K562 (cell line): Measurements from ENCODE around the gene SMC1A. TPM values are rescaled to one million over a fixed set of nuclear protein-coding genes. Genes with fewer than 3 reads are reported as not detected.

Source experiments
- ATAC-seq: fragments of 200-7000 bp; cut with Tn5 transposase; 3 replicates; pipeline ENCODE4 v1.9.1; 2020; ENCODE audit warnings: moderate library complexity
- BruUV-seq: library from RNA; stranded (reverse); fragments of 400-500 nt; replicated peaks from 2 replicates; lab custom pipeline; 2021; lab: Mats Ljungman, UMichigan
- CTCF ChIA-PET: fragments of 300-600 bp; formaldehyde crosslinking; extraction: SDS; loops from one replicate; lab custom pipeline; 2021; ENCODE audit warnings: low intra/inter-chr PET ratio; lab: Yijun Ruan, JAX
- POLR2A ChIA-PET: fragments of 300-600, 350-650 bp; sonication (Branson Sonifier 250); formaldehyde crosslinking; extraction: SDS; loops from one replicate; lab custom pipeline; 2021; ENCODE audit warnings: antibody characterized with exemption, inconsistent platforms; lab: Yijun Ruan, JAX
- DNase-seq, 4 experiments: peaks; one replicate each; pipeline versions ENCODE4 v3.0.0 to v3.0.0-alpha.2; 2011 to 2018; ENCODE audit warnings: low spot score in 3 of 4, mixed read lengths in 3 of 4; ENCODE audit errors: extremely low read depth in 1 of 4
- FAIRE-seq: peaks from 2 replicates; lab custom pipeline; 2011; peaks lifted over from hg19 to GRCh38; lab: Jason Lieb, UNC
- H2AFZ ChIP-seq: 2 replicates; pipeline ENCODE4 v1.6.0; 2011; ENCODE audit warnings: low read depth, low read length, control low read depth, inconsistent platforms
- H3K27ac ChIP-seq: fragments of 200-600 bp; 3 replicates; pipeline ENCODE4 v1.8.0; 2011; ENCODE audit warnings: low read depth, mild to moderate bottlenecking, control low read depth, inconsistent platforms, low read length, moderate library complexity, mixed read lengths; ENCODE audit errors: extremely low read depth
- H3K27me3 ChIP-seq, 2 experiments: fragments of 300-600 bp in 1 of 2; 2 replicates in 1 of 2; 3 replicates in 1 of 2; pipeline versions ENCODE4 v1.6.0 to v1.8.0; 2011; ENCODE audit warnings: inconsistent platforms in 2 of 2, low read length in 2 of 2, mild to moderate bottlenecking in 1 of 2, mixed read lengths in 1 of 2, moderate library complexity in 1 of 2; ENCODE audit not compliant: control insufficient read depth in 2 of 2, insufficient read depth in 2 of 2
- H3K36me3 ChIP-seq: fragments of 300-600 bp; 3 replicates; pipeline ENCODE4 v1.8.0; 2011; ENCODE audit warnings: mild to moderate bottlenecking, low read length, inconsistent platforms; ENCODE audit not compliant: control insufficient read depth, insufficient read depth
- H3K4me1 ChIP-seq, 2 experiments: fragments of 200-600 bp in 1 of 2; replicated peaks in 1 of 2; 2 replicates in 1 of 2; 3 replicates in 1 of 2; pipeline versions ENCODE4 v1.5.1 to v1.8.0; 2011; ENCODE audit warnings: inconsistent platforms in 2 of 2, low read length in 2 of 2, mild to moderate bottlenecking in 1 of 2, mixed read lengths in 1 of 2, moderate library complexity in 1 of 2; ENCODE audit not compliant: control insufficient read depth in 2 of 2, insufficient read depth in 2 of 2
- H3K4me2 ChIP-seq: 2 replicates; pipeline ENCODE4 v1.6.1; 2011; ENCODE audit warnings: low read length, control low read depth, inconsistent platforms, mixed read lengths; ENCODE audit not compliant: insufficient read depth
- H3K4me3 ChIP-seq: fragments of 200-600 bp; sonication (generic), shearing (Covaris generic); 2 replicates; pipeline ENCODE4 v1.5.1; 2016; ENCODE audit warnings: control low read depth, inconsistent platforms
- H3K79me2 ChIP-seq: fragments of 200-600 bp; 3 replicates; pipeline ENCODE4 v1.8.0; 2011; ENCODE audit warnings: low read length, inconsistent platforms; ENCODE audit not compliant: control insufficient read depth, insufficient read depth
- H3K9ac ChIP-seq, 2 experiments: 2 replicates each; pipeline versions ENCODE4 v1.6.0 to v1.6.1; 2011; ENCODE audit warnings: low read depth in 2 of 2, low read length in 2 of 2, control low read depth in 1 of 2, inconsistent platforms in 1 of 2, mild to moderate bottlenecking in 1 of 2, mixed read lengths in 1 of 2; ENCODE audit not compliant: insufficient read depth in 1 of 2
- H3K9me1 ChIP-seq: one replicate; pipeline ENCODE4 v1.6.0; 2011; ENCODE audit warnings: inconsistent platforms, mild to moderate bottlenecking, low read length, moderate library complexity; ENCODE audit not compliant: control insufficient read depth, insufficient read depth
- H3K9me3 ChIP-seq: replicated peaks from 2 replicates; pipeline ENCODE4 v1.5.1; 2011; ENCODE audit warnings: low read depth, low read length, inconsistent platforms; ENCODE audit not compliant: control insufficient read depth, insufficient read depth
- H4K20me1 ChIP-seq: replicated peaks from 2 replicates; pipeline ENCODE4 v1.6.1; 2011; ENCODE audit warnings: low read length, inconsistent platforms, mixed read lengths; ENCODE audit not compliant: control insufficient read depth, insufficient read depth
- ARID3A ChIP-seq: IDR thresholded peaks from 2 replicates; pipeline ENCODE4 v1.6.1; 2012; ENCODE audit warnings: low read depth, low read length, improper control_type of control experiment, borderline replicate concordance
- BCL6 ChIP-seq: fragments of 250-450 bp; sonication (Bioruptor Pico); IDR thresholded peaks from 2 replicates; pipeline ENCODE4 v1.4.0; 2020
- CHD4 ChIP-seq: fragments of 200-600 bp; sonication (generic); IDR thresholded peaks from 3 replicates; pipeline ENCODE4 v1.6.1; 2012; ENCODE audit warnings: low read depth, mild to moderate bottlenecking, mixed read lengths, low read length, inconsistent platforms; ENCODE audit not compliant: insufficient read depth, insufficient replicate concordance, poor library complexity, severe bottlenecking
- ELK3 ChIP-seq: fragments of 450-650 bp; formaldehyde crosslinking; IDR thresholded peaks from 2 replicates; pipeline ENCODE4 v1.4.0; 2020; ENCODE audit warnings: mild to moderate bottlenecking
- GATAD2A ChIP-seq: fragments of 450-650 bp; IDR thresholded peaks from 2 replicates; pipeline ENCODE4 v1.6.1; 2017
- IFI16 ChIP-seq: fragments of 250-450 bp; sonication (Bioruptor Pico); IDR thresholded peaks from 2 replicates; pipeline ENCODE4 v2.1.2; 2022; ENCODE audit warnings: mild to moderate bottlenecking, inconsistent platforms
- JUN ChIP-seq, 2 experiments: sonication (generic) in 1 of 2; formaldehyde crosslinking in 1 of 2; IDR thresholded peaks; 2 replicates each; pipeline versions ENCODE4 v1.6.1 to v1.8.0; 2012 to 2022; ENCODE audit warnings: borderline replicate concordance in 2 of 2, mild to moderate bottlenecking in 2 of 2, improper control_type of control experiment in 1 of 2, low read depth in 1 of 2, low read length in 1 of 2, missing genetic modification reagents in 1 of 2
- KLF1 ChIP-seq: fragments of 450-650 bp; IDR thresholded peaks from 2 replicates; pipeline ENCODE4 v1.6.1; 2016; ENCODE audit warnings: missing genetic modification characterization, missing compliant biosample characterization
- SFPQ ChIP-seq: fragments of 200-400 bp; formaldehyde crosslinking; IDR thresholded peaks from 2 replicates; pipeline ENCODE4 v1.6.1; 2017; ENCODE audit warnings: mild to moderate bottlenecking, low read depth, low read length, moderate library complexity
- SIN3A ChIP-seq, 2 experiments: fragments of 150-350 bp in 1 of 2; IDR thresholded peaks; 2 replicates each; pipeline ENCODE4 v1.6.1; 2011 to 2016; ENCODE audit warnings: borderline replicate concordance in 2 of 2, low read depth in 2 of 2, low read length in 2 of 2, mild to moderate bottlenecking in 2 of 2, moderate library complexity in 2 of 2; ENCODE audit not compliant: control insufficient read depth in 1 of 2
- SREBF2 ChIP-seq: sonication (generic); formaldehyde crosslinking; IDR thresholded peaks from 2 replicates; pipeline ENCODE4 v1.4.0; 2020; ENCODE audit warnings: mild to moderate bottlenecking, missing genetic modification reagents
- SRF ChIP-seq, 2 experiments: fragments of 250-450, 450-650 bp in 1 of 2; sonication (Bioruptor Pico) in 1 of 2; sonication (generic) in 1 of 2; formaldehyde crosslinking; IDR thresholded peaks; 2 replicates each; pipeline versions ENCODE4 v1.5.0 to v1.5.1; 2020 to 2022; ENCODE audit warnings: mild to moderate bottlenecking in 1 of 2, missing genetic modification reagents in 1 of 2
- TAF9B ChIP-seq: fragments of 450-650 bp; IDR thresholded peaks from 2 replicates; pipeline ENCODE4 v1.6.1; 2018; ENCODE audit warnings: mild to moderate bottlenecking; ENCODE audit not compliant: partially characterized antibody
- TFAM ChIP-seq: fragments of 250-450 bp; sonication (Bioruptor Pico); conservative IDR thresholded peaks from 2 replicates; pipeline ENCODE4 v1.5.0; 2021; ENCODE audit warnings: mild to moderate bottlenecking, moderate library complexity
- TOE1 ChIP-seq, 2 experiments: fragments of 450-650 bp in 1 of 2; sonication (generic) in 1 of 2; formaldehyde crosslinking in 1 of 2; IDR thresholded peaks; 2 replicates each; pipeline versions ENCODE4 v1.7.1 to v1.8.0; 2016 to 2022; ENCODE audit warnings: borderline replicate concordance in 2 of 2, mild to moderate bottlenecking in 2 of 2, antibody characterized with exemption in 1 of 2, inconsistent platforms in 1 of 2, low read depth in 1 of 2, missing genetic modification reagents in 1 of 2, moderate library complexity in 1 of 2
- YBX1 ChIP-seq: fragments of 450-650 bp; IDR thresholded peaks from 2 replicates; pipeline ENCODE4 v1.7.1; 2016; ENCODE audit warnings: mild to moderate bottlenecking
- ZNF696 ChIP-seq: fragments of 250-450 bp; sonication (Bioruptor Pico); conservative IDR thresholded peaks from 2 replicates; pipeline ENCODE4 v1.4.0; 2020; ENCODE audit warnings: mild to moderate bottlenecking, moderate library complexity
- WGBS: fragments of 100-300 bp; shearing (Covaris generic); methylation state at CpG from one replicate; pipeline ENCODE4 v1.1.6; 2016; ENCODE audit warnings: low coverage, mixed read lengths; ENCODE audit not compliant: insufficient coverage; ENCODE audit errors: missing lambda C conversion rate; 5-methylcytosine and 5-hydroxymethylcytosine counted together
- in situ Hi-C: fragments of 300-500 bp; cut with MboI; formaldehyde crosslinking; loops from 4 replicates; pipeline ENCODE4 v1.15.0; 2018; ENCODE audit warnings: inconsistent platforms, mixed read lengths
- intact Hi-C: fragments of 100-400 bp; cut with micrococcal nuclease; formaldehyde crosslinking; loops from 2 replicates; pipeline ENCODE4 v1.14.2; 2022
- polyA plus RNA-seq, 8 experiments: library from polyadenylated mRNA; depleted of rRNA in 4 of 8; stranded (reverse) in 5 of 8; unstranded in 3 of 8; fragments of >200 nt; fragmentation: Nextera tagmentation in 2 of 8; fragmentation: Illumina TruSeq in 1 of 8; extraction: Ambion mirVana in 2 of 8; extraction: Trizol in 1 of 8; gene quantifications; 2 replicates each; pipeline versions ENCODE4 v1.2.1 to v1.2.3, GENCODE V29; 2011 to 2014; ENCODE audit warnings: inconsistent platforms in 1 of 8, missing spikeins in 1 of 8
- total RNA-seq, 7 experiments: library from RNA; depleted of rRNA in 6 of 7; stranded (reverse); fragments of >200 nt in 6 of 7; fragmentation: Illumina TruSeq in 2 of 7; extraction: Trizol in 2 of 7; gene quantifications; 2 replicates each; pipeline versions ENCODE4 v1.2.1 to v1.2.3, GENCODE V29; 2011 to 2021; ENCODE audit warnings: low replicate concordance in 1 of 7

SMC1A gene
- total and polyA plus RNA-seq, 9 of the 15 experiments (the other 6 are each of a cell fraction or from before 2014, with no cell fraction given): 28.5 to 126 (median 71.2) TPM

DNA sequence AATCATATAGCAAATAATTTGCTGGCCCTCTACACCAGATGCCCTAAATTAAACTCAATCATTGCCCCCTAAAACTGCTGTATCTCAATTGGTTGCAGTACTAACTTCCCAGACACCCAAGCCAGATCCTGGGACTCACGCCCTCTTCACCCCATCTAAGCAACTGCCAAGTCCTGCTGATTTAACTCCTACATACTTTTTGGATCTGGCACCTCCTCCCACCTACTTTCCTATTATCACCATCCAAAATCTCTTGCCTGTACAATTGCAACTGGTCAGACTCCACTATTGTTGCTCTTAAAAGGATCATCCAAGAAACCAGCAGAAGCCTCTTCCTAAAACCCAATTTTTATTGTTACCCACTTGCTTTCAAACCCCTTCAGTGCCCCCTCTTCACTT, 16.4 kb upstream of the SMC1A start:
- Histone ChIP-seq H3K9me3 (no peaks in the 10 kb centered on the region), H3K4me2 (no peak overlapping the region), H3K9me1 (no peaks in the 10 kb centered on the region), H3K27me3 (no peaks in the 10 kb centered on the region; a peak in 2 of 5 replicates), H3K27ac (no peak overlapping the region), H2AFZ (no peak overlapping the region), H3K36me3 (no peaks in the 10 kb centered on the region), H3K4me3 (no peak overlapping the region), H3K4me1 (peaks cover 6 to 16% of the 10 kb centered on the region in 2 experiments; a peak in 3 of 5 replicates), H4K20me1 (no peaks in the 10 kb centered on the region), H3K79me2 (peaks cover 3% of the 10 kb centered on the region), H3K9ac (no peak overlapping the region; a peak in 1 of 4 replicates)
- WGBS: 0% methylated on average over 1 of the region's 1 CpG
- in situ Hi-C loops: no loop called here
- no peak for TF ChIP-seq IFI16 (CRISPR knock-in tag)
- no peak for TF ChIP-seq GATAD2A
- TF ChIP-seq SFPQ: no peak
- no peak for TF ChIP-seq SRF (CRISPR knock-in tag; IDR thresholded peaks at IDR 0.05)
- no peak for TF ChIP-seq JUN (IDR thresholded peaks at IDR 0.05; ENCODE audit: borderline replicate concordance, low read depth, low read length)
- no peak for TF ChIP-seq JUN (CRISPR knock-in tag; IDR thresholded peaks at IDR 0.05; ENCODE audit: borderline replicate concordance)
- TF ChIP-seq ZNF696: no peak
- no peak for TF ChIP-seq ARID3A
- TF ChIP-seq BCL6: no peak
- no peak for TF ChIP-seq SREBF2 (CRISPR knock-in tag)
- TF ChIP-seq TAF9B: no peak
- TF ChIP-seq YBX1: no peak
- TF ChIP-seq KLF1 (tag): no peak
- TF ChIP-seq ELK3 (CRISPR knock-in tag): no peak
- no peak for TF ChIP-seq TFAM (CRISPR knock-in tag)
- TF ChIP-seq CHD4: no peak
- TF ChIP-seq TOE1 (IDR thresholded peaks at IDR 0.05; ENCODE audit: borderline replicate concordance): no peak
- TF ChIP-seq TOE1 (CRISPR knock-in tag; IDR thresholded peaks at IDR 0.05; ENCODE audit: borderline replicate concordance, low read depth): no peak
- TF ChIP-seq SIN3A (IDR thresholded peaks at IDR 0.05; ENCODE audit: borderline replicate concordance in 2 of 2, control insufficient read depth in 1 of 2, low read depth in 2 of 2, low read length in 2 of 2): no peak
- CTCF ChIA-PET: interaction anchor here (0.6 kb wide), 1 partner anchor 122 kb away, joined by 3 read pairs; no protein-coding TSS in a partner anchor
- no peak for ATAC-seq
- POLR2A ChIA-PET: no interaction called here
- intact Hi-C loops: no loop called here
- DNase-seq: no peak
- BruUV-seq: no TSS peak
- FAIRE-seq: no peak
